Psoas muscle (tissue), 8 donors: ENCODE data around the gene MYRFL. TPM values are rescaled to one million over a fixed set of nuclear protein-coding genes. Genes with fewer than 3 reads are reported as not detected.
A peak's percentile ranks its signal among the peaks of the same experiment; 100 is the strongest.

ENCODE experiments used
- ATAC-seq, 4 donors: fragments of 200-7000 bp; cut with Tn5 transposase; one replicate each; pipeline ENCODE4 v1.9.1; 2020; ENCODE audit warnings: moderate library complexity in 3 of 4, mild to moderate bottlenecking in 2 of 4
- DNase-seq, 2 donors: peaks; one replicate each; pipeline ENCODE4 v3.0.0-alpha.2; 2020
- H3K27ac ChIP-seq: fragments of 200-600 bp; one replicate; pipeline ENCODE4 v1.8.0; 2022
- H3K27me3 ChIP-seq, 3 donors: fragments of 200-600 bp in 1 of 3; one replicate each; pipeline versions ENCODE4 v1.6.1 to v1.8.0; 2013 to 2022; ENCODE audit warnings: low read length in 2 of 3, mild to moderate bottlenecking in 2 of 3, moderate library complexity in 1 of 3; ENCODE audit not compliant: insufficient read depth in 3 of 3
- H3K36me3 ChIP-seq, 2 donors: fragments of 200-600 bp in 1 of 2; one replicate each; pipeline versions ENCODE4 v1.6.1 to v1.8.0; 2013 to 2022; ENCODE audit warnings: low read depth in 1 of 2, mild to moderate bottlenecking in 1 of 2, moderate library complexity in 1 of 2; ENCODE audit not compliant: insufficient read depth in 1 of 2
- H3K4me1 ChIP-seq: fragments of 200-600 bp; one replicate; pipeline ENCODE4 v1.8.0; 2022
- H3K4me3 ChIP-seq: fragments of 200-600 bp; one replicate; pipeline ENCODE4 v1.8.0; 2022; ENCODE audit warnings: mild to moderate bottlenecking
- H3K9me3 ChIP-seq: fragments of 200-600 bp; one replicate; pipeline ENCODE4 v1.8.0; 2022
- CTCF ChIP-seq: fragments of 200-600 bp; IDR thresholded peaks from one replicate; pipeline ENCODE4 v1.8.0; 2022; ENCODE audit warnings: antibody characterized with exemption
- WGBS, 3 donors: extraction: QIAGEN DNeasy Blood & Tissue Kit; methylation state at CpG; one replicate each; pipeline versions ENCODE4 v1.1.6 to v1.1.7; 2013; 5-methylcytosine and 5-hydroxymethylcytosine counted together
- intact Hi-C, 2 donors: fragments of 100-400 bp; cut with DNase I; formaldehyde crosslinking; loops; one replicate each; pipeline versions ENCODE4 v1.11.0 to v1.14.2; 2022
- polyA plus RNA-seq, 3 donors: library from polyadenylated mRNA; stranded (reverse); fragments of 200-250 nt; gene quantifications; one replicate each; pipeline ENCODE4 v1.2.3, GENCODE V29; 2013
- total RNA-seq, 4 donors: library from RNA; stranded (reverse); fragmentation: NEBNext Ultra II Directional in 2 of 4; extraction: Animal tissue kit (Norgen Biotek cat#: 25700) in 2 of 4; gene quantifications; one replicate each; pipeline versions ENCODE4 v1.2.1 to v1.2.4, GENCODE V29; 2021 to 2023
- donor health status: healthy with polysubstance abuse.
- donor health status: DM: no; HTN: no; CAD: no; lungs with moderate emphysema.
- donor health status: Bipolar disorder and iron deficiency.
- donor health status: healthy.
- donor health status: DM: yes; HTN: yes; CAD: no.
- donor health status: DM: no; HTN: no; CAD: no.
- donor health status: DM: no; HTN: no; CAD: no.
- donor health status: DM: yes; HTN: yes; CAD: no.

MYRFL gene
- total and polyA plus RNA-seq, 7 donors: 0.06 to 0.18 (median 0.10) TPM; not detected in 3

- no peaks in the 10 kb centered on the region for H3K4me1 ChIP-seq
- H3K27me3 ChIP-seq: no peaks in the 10 kb centered on the region
- TF ChIP-seq CTCF: no peak
- no peak overlapping the region for H3K4me3 ChIP-seq
- H3K27ac ChIP-seq: peak overlapping the region; percentile 7
- WGBS, 3 donors: 75 to 78% (median 77%) methylated on average over 3 of the region's 3 CpGs
- no peaks in the 10 kb centered on the region for H3K36me3 ChIP-seq
- intact Hi-C loops: no loop called here
- no peak for DNase-seq
- no peak for ATAC-seq
- no peaks in the 10 kb centered on the region for H3K9me3 ChIP-seq
Measured at GRCh38 chr12:69908203-69908602, 83.2 kb downstream of the MYRFL start.

GRCh38 chr12:69910694-69911093, 85.7 kb downstream of the MYRFL start:
- Histone ChIP-seq H3K4me3 (no peak overlapping the region), H3K27ac (no peak overlapping the region), H3K27me3 (no peaks in the 10 kb centered on the region), H3K9me3 (no peaks in the 10 kb centered on the region), H3K36me3 (no peaks in the 10 kb centered on the region), H3K4me1 (no peaks in the 10 kb centered on the region)
- 74 to 78% (median 77%) methylated on average over 2 of the region's 2 CpGs for WGBS, 3 donors
- intact Hi-C loops: no loop called here
- ATAC-seq: no peak
- DNase-seq: no peak
- TF ChIP-seq CTCF: no peak

- no peak for DNase-seq
- intact Hi-C loops: no loop called here
- Histone ChIP-seq H3K27ac (no peak overlapping the region), H3K4me3 (no peak overlapping the region), H3K4me1 (no peaks in the 10 kb centered on the region), H3K36me3 (no peaks in the 10 kb centered on the region), H3K9me3 (no peaks in the 10 kb centered on the region), H3K27me3 (no peaks in the 10 kb centered on the region)
- WGBS, 3 donors: 66 to 71% (median 67%) methylated on average over 3 of the region's 3 CpGs
- no peak for TF ChIP-seq CTCF
- no peak for ATAC-seq
Measured at GRCh38 chr12:69913526-69913925, 88.5 kb downstream of the MYRFL start.

- intact Hi-C loops: no loop called here
- no peak for DNase-seq
- H3K9me3 ChIP-seq: no peaks in the 10 kb centered on the region
- H3K27me3 ChIP-seq: no peaks in the 10 kb centered on the region
- 70 to 80% (median 78%) methylated on average over 2 of the region's 2 CpGs for WGBS, 3 donors
- no peaks in the 10 kb centered on the region for H3K36me3 ChIP-seq
- ATAC-seq: no peak
- H3K27ac ChIP-seq: no peak overlapping the region
- H3K4me1 ChIP-seq: no peaks in the 10 kb centered on the region
- TF ChIP-seq CTCF: no peak
- H3K4me3 ChIP-seq: no peak overlapping the region
Measured at GRCh38 chr12:69915964-69916363, 90.9 kb downstream of the MYRFL start.

GRCh38 chr12:69916544-69917235, 91.7 kb downstream of the MYRFL start:
- WGBS, 3 donors: 26 to 37% (median 28%) methylated on average over 5 of the region's 5 CpGs
- Histone ChIP-seq H3K9me3 (no peaks in the 10 kb centered on the region), H3K4me1 (no peaks in the 10 kb centered on the region), H3K4me3 (no peak overlapping the region), H3K36me3 (no peaks in the 10 kb centered on the region), H3K27ac (no peak overlapping the region), H3K27me3 (no peaks in the 10 kb centered on the region)
- TF ChIP-seq CTCF: no peak
- intact Hi-C loops: no loop called here
- DNase-seq: no peak
- no peak for ATAC-seq
